Trophoblast cell (in vitro differentiated cells and primary cell): ENCODE results near the gene ZNF778.

Source experiments
- DNase-seq, 2 donors: peaks; one replicate each; pipeline ENCODE4 v3.0.0-alpha.2; 2016
- H2AFZ ChIP-seq: 2 replicates; pipeline ENCODE4 v1.6.1; 2013; ENCODE audit warnings: low read length, moderate library complexity, mild to moderate bottlenecking; ENCODE audit not compliant: insufficient read depth, poor library complexity
- H2AK5ac ChIP-seq: 2 replicates; pipeline ENCODE4 v1.6.1; 2013; ENCODE audit warnings: mild to moderate bottlenecking, low read length
- H2BK120ac ChIP-seq: 2 replicates; pipeline ENCODE4 v1.6.1; 2013; ENCODE audit warnings: low read length, mild to moderate bottlenecking, moderate library complexity; ENCODE audit not compliant: insufficient read depth, poor library complexity
- H2BK12ac ChIP-seq: 2 replicates; pipeline ENCODE4 v1.6.1; 2013; ENCODE audit warnings: mild to moderate bottlenecking, low read length, moderate library complexity
- H2BK5ac ChIP-seq: 2 replicates; pipeline ENCODE4 v1.6.1; 2013; ENCODE audit warnings: low read length, low read depth, moderate library complexity, mild to moderate bottlenecking; ENCODE audit not compliant: poor library complexity
- H3K14ac ChIP-seq: 2 replicates; pipeline ENCODE4 v1.6.1; 2013; ENCODE audit warnings: mild to moderate bottlenecking, low read length
- H3K18ac ChIP-seq: 2 replicates; pipeline ENCODE4 v1.6.1; 2013; ENCODE audit warnings: mild to moderate bottlenecking, low read length
- H3K23ac ChIP-seq: 2 replicates; pipeline ENCODE4 v1.6.1; 2013; ENCODE audit warnings: low read length
- H3K27ac ChIP-seq: 2 replicates; pipeline ENCODE4 v1.5.1; 2013; ENCODE audit warnings: low read depth, mild to moderate bottlenecking, inconsistent platforms, low read length, moderate library complexity
- H3K27me3 ChIP-seq: 2 replicates; pipeline ENCODE4 v1.6.1; 2013; ENCODE audit warnings: inconsistent platforms, mild to moderate bottlenecking, low read length, moderate library complexity; ENCODE audit not compliant: insufficient read depth
- H3K36me3 ChIP-seq, 2 experiments: 1 replicate in 1 of 2; 2 replicates in 1 of 2; pipeline ENCODE4 v1.6.1; 2013; ENCODE audit warnings: low read length in 2 of 2, mild to moderate bottlenecking in 2 of 2, moderate library complexity in 1 of 2; ENCODE audit not compliant: insufficient read depth in 2 of 2, control insufficient read depth in 1 of 2
- H3K4ac ChIP-seq: 2 replicates; pipeline ENCODE4 v1.6.1; 2013; ENCODE audit warnings: low read depth, mild to moderate bottlenecking, low read length, moderate library complexity
- H3K4me1 ChIP-seq, 2 experiments: 1 replicate in 1 of 2; 2 replicates in 1 of 2; pipeline ENCODE4 v1.6.1; 2013; ENCODE audit warnings: low read length in 2 of 2, mild to moderate bottlenecking in 2 of 2, moderate library complexity in 1 of 2; ENCODE audit not compliant: insufficient read depth in 2 of 2, control insufficient read depth in 1 of 2
- H3K4me2 ChIP-seq: 2 replicates; pipeline ENCODE4 v1.6.1; 2013; ENCODE audit warnings: inconsistent platforms, mild to moderate bottlenecking, low read length, moderate library complexity
- H3K4me3 ChIP-seq: 2 replicates; pipeline ENCODE4 v1.5.1; 2013; ENCODE audit warnings: mild to moderate bottlenecking, low read depth, low read length, inconsistent platforms
- H3K79me1 ChIP-seq: one replicate; pipeline ENCODE4 v1.6.1; 2013; ENCODE audit warnings: low read length
- H3K79me2 ChIP-seq: 2 replicates; pipeline ENCODE4 v1.6.1; 2013; ENCODE audit warnings: low read length, mild to moderate bottlenecking; ENCODE audit not compliant: control insufficient read depth, insufficient read depth, poor library complexity
- H3K9ac ChIP-seq: 2 replicates; pipeline ENCODE4 v1.6.1; 2013; ENCODE audit warnings: mild to moderate bottlenecking, low read length
- H3K9me3 ChIP-seq: 2 replicates; pipeline ENCODE4 v1.6.1; 2013; ENCODE audit warnings: low read depth, mild to moderate bottlenecking, control low read depth, inconsistent platforms, low read length; ENCODE audit not compliant: insufficient read depth
- H4K12ac ChIP-seq: 2 replicates; pipeline ENCODE4 v1.6.1; 2013; ENCODE audit warnings: low read depth, mild to moderate bottlenecking, low read length, moderate library complexity
- H4K8ac ChIP-seq: 2 replicates; pipeline ENCODE4 v1.6.1; 2013; ENCODE audit warnings: low read depth, mild to moderate bottlenecking, low read length, moderate library complexity
- H4K91ac ChIP-seq: one replicate; pipeline ENCODE4 v1.6.1; 2013; ENCODE audit warnings: low read depth, mild to moderate bottlenecking, low read length, moderate library complexity
- WGBS: extraction: QIAGEN DNeasy Blood & Tissue Kit; methylation state at CpG from one replicate; pipeline ENCODE4 v1.1.7; 2013; ENCODE audit warnings: missing lambda C conversion rate; ENCODE audit not compliant: insufficient read length, insufficient coverage; ENCODE audit errors: extremely low coverage; 5-methylcytosine and 5-hydroxymethylcytosine counted together

Gene ZNF778

GRCh38 chr16:89237733-89238132 lies 20.2 kb downstream of the ZNF778 start:
- no peak overlapping the region for H3K23ac ChIP-seq
- no peak overlapping the region for H3K18ac ChIP-seq
- H2BK12ac ChIP-seq, result no peak overlapping the region

GRCh38 chr16:89241187-89242007 lies 23.9 kb downstream of the ZNF778 start:
- Histone ChIP-seq H3K79me2 (peaks cover 5% of the 10 kb centered on the region), H3K23ac (no peak overlapping the region), H3K4me3 (peak overlapping the region; percentile 89), H4K8ac (peak overlapping the region; percentile 98), H3K4ac (peak overlapping the region; percentile 99), H3K27me3 (no peaks in the 10 kb centered on the region), H4K91ac (peak overlapping the region; percentile 93), H3K4me2 (peak overlapping the region; percentile 71), H3K9ac (peak overlapping the region; percentile 93), H3K9me3 (peaks cover under 1% of the 10 kb centered on the region), H3K79me1 (peaks cover 10% of the 10 kb centered on the region), H4K12ac (peak overlapping the region; percentile 73), H3K18ac (peak overlapping the region; percentile 80), H3K36me3 (no peaks in the 10 kb centered on the region), H3K14ac (peak overlapping the region; percentile 84), H2BK12ac (peak overlapping the region; percentile 31), H2AFZ (peak overlapping the region; percentile 75), H3K4me1 (peaks cover 3 to 4% of the 10 kb centered on the region in 2 experiments), H2BK120ac (peak overlapping the region; percentile 82), H2BK5ac (peak overlapping the region; percentile 34), H3K27ac (peak overlapping the region; percentile 77), H2AK5ac (peak overlapping the region; percentile 89)
- DNase-seq, result peak; percentile 56 to 75
- no CpG with 5 or more reads among the region's 39 CpGs for WGBS

More at GRCh38 chr16:89237733-89238132, 20.2 kb downstream of the ZNF778 start:
- Histone ChIP-seq H2BK5ac (no peak overlapping the region), H3K27me3 (no peaks in the 10 kb centered on the region), H3K4me1 (peaks cover 3 to 4% of the 10 kb centered on the region in 2 experiments), H2BK120ac (no peak overlapping the region), H3K79me2 (peaks cover 5% of the 10 kb centered on the region), H3K36me3 (peaks cover 15 to 18% of the 10 kb centered on the region in 2 experiments), H3K9ac (no peak overlapping the region), H3K4me3 (no peak overlapping the region), H2AK5ac (no peak overlapping the region), H3K14ac (no peak overlapping the region), H4K12ac (no peak overlapping the region), H3K4ac (no peak overlapping the region), H3K9me3 (peaks cover 9% of the 10 kb centered on the region), H2AFZ (no peak overlapping the region), H3K4me2 (no peak overlapping the region), H4K91ac (no peak overlapping the region), H3K27ac (no peak overlapping the region), H3K79me1 (peaks cover 10% of the 10 kb centered on the region), H4K8ac (no peak overlapping the region)
- no CpG with 5 or more reads among the region's 3 CpGs for WGBS
- DNase-seq, result peak in 1 of 2 donors; percentile 16

- Histone ChIP-seq H2BK5ac (no peak overlapping the region), H2AK5ac (no peak overlapping the region), H2BK12ac (no peak overlapping the region), H3K36me3 (no peaks in the 10 kb centered on the region), H3K9me3 (peaks cover 4% of the 10 kb centered on the region), H3K79me2 (peaks cover 7% of the 10 kb centered on the region), H3K14ac (no peak overlapping the region), H3K23ac (no peak overlapping the region), H3K4me1 (peaks cover 8% of the 10 kb centered on the region in 2 experiments), H3K79me1 (peaks cover 14% of the 10 kb centered on the region), H3K27ac (no peak overlapping the region), H3K4me2 (no peak overlapping the region), H4K8ac (no peak overlapping the region), H3K4me3 (no peak overlapping the region), H3K4ac (no peak overlapping the region), H3K18ac (no peak overlapping the region), H4K91ac (no peak overlapping the region), H3K27me3 (no peaks in the 10 kb centered on the region), H2BK120ac (no peak overlapping the region), H4K12ac (no peak overlapping the region), H2AFZ (no peak overlapping the region), H3K9ac (no peak overlapping the region)
- WGBS, result no CpG with 5 or more reads among the region's 12 CpGs
- DNase-seq, result no peak
Observed at GRCh38 chr16:89242795-89243200, 25.3 kb downstream of the ZNF778 start.

GRCh38 chr16:89243664-89244063 lies 26.2 kb downstream of the ZNF778 start:
- Histone ChIP-seq H3K9ac (no peak overlapping the region), H4K91ac (no peak overlapping the region), H4K12ac (no peak overlapping the region), H3K4me1 (peaks cover 8% of the 10 kb centered on the region in 2 experiments), H3K23ac (no peak overlapping the region), H2BK12ac (no peak overlapping the region), H3K79me1 (peaks cover 14% of the 10 kb centered on the region), H2AFZ (no peak overlapping the region), H3K27me3 (no peaks in the 10 kb centered on the region), H3K9me3 (peaks cover 10% of the 10 kb centered on the region), H3K4ac (no peak overlapping the region), H2BK120ac (no peak overlapping the region), H3K4me2 (no peak overlapping the region), H4K8ac (no peak overlapping the region), H3K18ac (no peak overlapping the region), H3K36me3 (no peaks in the 10 kb centered on the region), H3K4me3 (no peak overlapping the region), H3K27ac (no peak overlapping the region), H2AK5ac (no peak overlapping the region), H3K14ac (no peak overlapping the region), H3K79me2 (peaks cover 7% of the 10 kb centered on the region), H2BK5ac (no peak overlapping the region)
- no peak for DNase-seq
- WGBS, result no CpG with 5 or more reads among the region's 5 CpGs
